HFF-Myc (cell line): ENCODE data around the gene DMBX1.

Experiments used
- DNase-seq: peaks from one replicate; pipeline ENCODE4 v3.0.0-alpha.2; 2011; ENCODE audit warnings: low read depth; ENCODE audit errors: extremely low read depth
- H3K4me3 ChIP-seq: replicated peaks from 2 replicates; pipeline ENCODE4 v1.5.1; 2011; ENCODE audit warnings: low read depth, mild to moderate bottlenecking, control low read depth, low read length
- TF ChIP-seq, protein P1 (sequence below): IDR thresholded peaks from 2 replicates; pipeline ENCODE4 v1.5.1; 2012; ENCODE audit warnings: mild to moderate bottlenecking, low read depth, low read length, control low read depth; ENCODE audit errors: missing control alignments

The DMBX1 gene

DNA sequence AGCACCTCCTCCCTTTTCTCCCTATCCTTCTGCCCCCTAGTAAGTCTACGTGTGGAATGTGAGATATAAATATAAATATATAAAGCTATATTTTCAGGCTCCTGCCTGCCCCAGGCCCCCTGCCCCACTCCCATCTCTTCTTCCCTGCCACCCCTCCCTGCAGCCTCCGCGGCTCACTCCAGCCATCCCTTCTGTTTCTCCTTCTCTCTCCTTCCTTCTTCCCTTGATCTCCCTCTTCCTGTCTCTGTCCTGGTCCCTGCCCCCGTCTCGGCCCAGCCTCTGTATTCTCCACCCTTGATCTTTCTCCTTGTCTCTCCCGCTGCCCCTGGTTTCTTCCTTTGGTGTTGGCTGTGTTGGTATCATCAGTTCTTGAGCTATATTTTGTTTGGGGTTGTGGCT lies 23.2 kb downstream of the DMBX1 start:
- no peak for DNase-seq
- TF ChIP-seq, protein P1, sequence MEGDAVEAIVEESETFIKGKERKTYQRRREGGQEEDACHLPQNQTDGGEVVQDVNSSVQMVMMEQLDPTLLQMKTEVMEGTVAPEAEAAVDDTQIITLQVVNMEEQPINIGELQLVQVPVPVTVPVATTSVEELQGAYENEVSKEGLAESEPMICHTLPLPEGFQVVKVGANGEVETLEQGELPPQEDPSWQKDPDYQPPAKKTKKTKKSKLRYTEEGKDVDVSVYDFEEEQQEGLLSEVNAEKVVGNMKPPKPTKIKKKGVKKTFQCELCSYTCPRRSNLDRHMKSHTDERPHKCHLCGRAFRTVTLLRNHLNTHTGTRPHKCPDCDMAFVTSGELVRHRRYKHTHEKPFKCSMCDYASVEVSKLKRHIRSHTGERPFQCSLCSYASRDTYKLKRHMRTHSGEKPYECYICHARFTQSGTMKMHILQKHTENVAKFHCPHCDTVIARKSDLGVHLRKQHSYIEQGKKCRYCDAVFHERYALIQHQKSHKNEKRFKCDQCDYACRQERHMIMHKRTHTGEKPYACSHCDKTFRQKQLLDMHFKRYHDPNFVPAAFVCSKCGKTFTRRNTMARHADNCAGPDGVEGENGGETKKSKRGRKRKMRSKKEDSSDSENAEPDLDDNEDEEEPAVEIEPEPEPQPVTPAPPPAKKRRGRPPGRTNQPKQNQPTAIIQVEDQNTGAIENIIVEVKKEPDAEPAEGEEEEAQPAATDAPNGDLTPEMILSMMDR = no peak
- H3K4me3 ChIP-seq = no peak overlapping the region

DNA sequence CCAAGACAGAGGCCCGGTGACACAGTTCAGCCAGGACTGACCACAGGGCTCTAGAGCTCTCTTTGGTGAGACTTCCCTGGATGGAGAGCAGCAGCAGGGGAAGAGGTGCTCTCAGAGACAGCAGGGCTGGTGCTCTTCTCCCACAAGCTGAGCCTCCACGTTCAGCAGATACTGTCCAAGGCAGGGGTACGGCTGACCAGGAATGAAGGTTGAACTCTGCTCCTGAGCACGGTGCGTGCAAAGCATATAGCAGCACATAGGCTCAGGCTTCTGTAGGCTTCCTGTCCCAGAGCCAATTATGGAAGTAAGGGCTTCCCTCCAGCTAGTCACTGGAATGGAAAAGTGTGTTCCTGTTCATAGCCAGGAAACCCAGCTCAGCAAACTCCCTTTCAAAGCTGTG lies 23.9 kb downstream of the DMBX1 start:
- DNase-seq = no peak
- TF ChIP-seq, protein P1 = no peak
- H3K4me3 ChIP-seq = no peak overlapping the region

DNA sequence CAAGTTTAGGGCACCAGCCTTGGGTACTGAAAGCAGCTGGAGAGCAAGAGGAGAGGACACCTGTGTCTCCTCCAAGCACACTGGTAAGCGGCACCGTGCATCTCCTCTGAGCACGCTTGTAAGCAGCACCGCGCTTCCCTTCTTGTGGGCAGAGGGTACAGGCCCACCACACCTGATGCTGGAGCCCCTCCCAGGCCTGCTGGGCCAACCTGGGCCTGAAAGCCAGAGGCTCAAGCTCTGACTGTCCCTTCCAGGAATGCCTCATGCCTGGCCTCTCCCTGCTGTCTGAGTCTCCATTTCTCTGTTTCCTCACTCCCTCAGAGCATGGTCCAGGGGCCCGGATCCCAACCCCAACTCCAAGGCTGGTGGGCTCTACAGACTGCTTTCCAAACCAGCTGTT lies 25.9 kb downstream of the DMBX1 start:
- no peak overlapping the region for H3K4me3 ChIP-seq
- TF ChIP-seq, protein P1 = no peak
- no peak for DNase-seq

DNA sequence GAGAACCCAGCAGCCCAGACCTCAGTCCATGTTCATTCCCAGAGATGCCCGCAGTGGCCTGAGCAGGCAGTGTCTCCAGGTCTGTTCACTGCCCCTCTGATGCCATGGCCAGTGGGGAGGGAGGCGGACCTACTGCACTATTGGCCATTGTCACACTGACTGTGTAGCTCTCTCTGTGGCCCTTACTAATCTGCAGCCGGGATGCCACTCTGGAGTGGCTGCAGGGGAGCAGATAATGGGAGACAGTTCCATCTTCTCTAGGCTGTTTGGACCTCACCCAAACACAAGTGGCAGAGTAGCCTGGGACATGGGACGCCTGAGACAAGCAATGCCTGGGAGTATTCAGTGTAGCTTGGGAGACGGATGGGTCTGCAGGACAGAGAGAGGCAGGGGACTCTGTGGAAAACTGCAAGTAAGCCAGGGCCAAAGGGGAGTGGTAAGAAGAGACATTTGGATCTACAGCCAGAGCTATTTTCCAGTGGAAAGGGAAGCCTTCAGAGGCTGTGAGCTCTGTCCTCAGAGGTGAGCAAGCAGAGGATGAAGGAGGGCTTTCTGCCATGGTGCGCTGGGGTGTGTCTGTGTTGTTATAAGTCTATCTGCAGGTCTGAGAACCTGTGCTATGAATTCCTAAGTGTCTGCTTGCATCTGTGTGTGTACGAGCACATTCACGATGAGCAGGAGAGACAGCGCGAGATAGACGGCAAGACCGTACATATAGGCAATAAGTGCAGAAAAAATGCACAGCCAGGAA lies 26.7 kb downstream of the DMBX1 start:
- no peak overlapping the region for H3K4me3 ChIP-seq
- TF ChIP-seq, protein P1 = no peak
- no peak for DNase-seq

DNA sequence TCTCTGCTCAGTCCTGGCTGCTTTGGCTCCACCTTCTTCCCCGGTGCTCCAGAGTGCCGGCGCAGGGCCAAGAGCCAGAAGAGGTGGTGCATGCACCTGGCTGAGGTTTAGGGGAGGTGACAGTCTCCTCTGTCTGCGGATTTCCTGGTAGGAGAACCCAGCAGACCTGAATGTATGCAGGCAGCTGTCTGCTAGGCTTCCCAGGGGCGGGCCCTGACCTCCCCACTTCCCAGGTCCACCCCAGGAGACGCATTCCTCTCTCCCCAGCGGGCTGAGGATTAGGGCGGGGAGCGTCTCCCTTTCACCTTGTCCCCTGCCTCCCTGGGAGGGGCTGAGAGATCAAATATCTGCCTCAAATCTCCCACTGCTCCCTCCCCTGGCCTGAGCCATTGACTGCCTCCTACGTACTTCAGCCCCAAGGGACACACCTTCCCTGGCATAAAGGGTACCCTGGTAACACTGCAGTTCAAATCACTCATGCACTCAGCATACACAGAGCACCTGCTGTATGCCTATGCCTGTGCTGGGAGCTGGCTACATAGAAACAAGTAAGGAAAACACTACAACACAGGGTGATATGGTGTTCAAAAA lies 27.5 kb downstream of the DMBX1 start:
- TF ChIP-seq, protein P1 = no peak
- H3K4me3 ChIP-seq = no peak overlapping the region
- DNase-seq = no peak

DNA sequence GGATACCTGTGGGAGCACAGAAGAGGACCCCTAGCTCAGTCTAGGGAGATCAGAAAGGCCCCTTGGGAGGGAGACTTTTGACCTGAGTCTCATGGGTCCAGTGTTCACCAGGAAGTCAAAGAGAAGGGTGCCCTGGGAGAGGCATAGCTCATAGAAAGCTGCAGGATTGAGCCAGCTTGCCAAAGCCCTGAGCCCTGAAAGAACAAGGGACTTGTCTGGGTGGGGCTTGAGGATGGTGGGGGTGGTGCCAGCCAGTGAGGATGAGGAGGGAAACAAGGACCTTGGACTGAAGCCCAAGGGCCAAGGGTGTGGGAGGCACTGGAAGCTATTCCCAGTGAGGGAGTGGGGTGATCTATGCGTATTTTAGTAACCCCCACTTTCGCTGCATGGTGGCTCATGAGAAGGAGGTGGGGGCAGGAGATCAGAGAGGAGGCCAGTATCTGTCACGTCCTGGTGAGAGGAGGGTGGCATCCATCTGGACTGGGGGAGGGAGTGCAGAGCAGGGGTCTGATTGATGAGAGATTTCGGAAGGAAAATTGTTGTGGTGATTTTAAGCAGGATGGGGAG lies 28.4 kb downstream of the DMBX1 start:
- DNase-seq = no peak
- TF ChIP-seq, protein P1 = no peak
- no peak overlapping the region for H3K4me3 ChIP-seq

DNA sequence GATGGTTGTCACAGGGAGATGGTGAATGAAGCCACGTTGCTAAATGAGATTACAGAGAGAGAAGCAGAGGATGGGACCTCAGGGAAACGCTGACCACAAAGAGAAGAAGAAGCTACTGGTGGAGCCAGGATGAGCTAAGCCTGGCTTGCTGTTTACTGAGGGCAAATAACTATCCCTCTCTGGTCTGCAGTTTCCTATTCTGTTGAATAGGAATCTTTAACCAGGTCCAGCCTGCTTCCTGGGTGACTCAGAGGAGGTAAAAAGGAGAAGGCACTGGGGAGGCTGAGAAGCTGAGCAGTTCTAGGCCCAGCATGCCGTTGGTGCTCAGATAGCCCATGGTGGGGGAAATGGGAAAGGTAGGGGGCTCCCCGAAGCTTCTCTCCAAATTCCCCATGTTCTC lies 29.6 kb downstream of the DMBX1 start:
- TF ChIP-seq, protein P1 = no peak
- H3K4me3 ChIP-seq = no peak overlapping the region
- no peak for DNase-seq
